GM12878 (cell line): ENCODE measurements around the gene TXLNB. TPM values are rescaled to one million over a fixed set of nuclear protein-coding genes. Genes with fewer than 3 reads are reported as not detected.

Experiments
- ATAC-seq: fragments of 200-7000 bp; cut with Tn5 transposase; 3 replicates; pipeline ENCODE4 v1.9.1; 2020; ENCODE audit warnings: mild to moderate bottlenecking, moderate library complexity
- BruUV-seq: library from RNA; stranded (reverse); fragments of 400-500 nt; replicated peaks from 2 replicates; lab custom pipeline; 2021; lab: Mats Ljungman, UMichigan
- CTCF ChIA-PET: fragments of 300-600 bp; sonication (Branson Sonifier 250); formaldehyde crosslinking; extraction: SDS; loops from one replicate; lab custom pipeline; 2021; ENCODE audit warnings: inconsistent platforms; lab: Yijun Ruan, JAX
- POLR2A ChIA-PET: fragments of 350-600 bp; formaldehyde crosslinking; extraction: SDS; loops from one replicate; lab custom pipeline; 2021; ENCODE audit warnings: inconsistent platforms; lab: Charles Lee
- RAD21 ChIA-PET: fragments of 300-600 bp; sonication (Branson Sonifier 250); formaldehyde crosslinking; loops from one replicate; lab custom pipeline; 2023; ENCODE audit warnings: antibody characterized with exemption; ENCODE audit not compliant: unreplicated experiment; lab: Charles Lee
- SMC1A ChIA-PET: fragments of 300-600 bp; sonication (Branson Sonifier 250); formaldehyde crosslinking; loops from one replicate; lab custom pipeline; 2023; ENCODE audit not compliant: unreplicated experiment, uncharacterized antibody; lab: Charles Lee
- DNase-seq: peaks from one replicate; pipeline ENCODE4 v3.0.0-alpha.2; 2011; ENCODE audit warnings: low read depth, low spot score
- FAIRE-seq: peaks from 3 replicates; lab custom pipeline; 2011; peaks lifted over from hg19 to GRCh38; lab: Jason Lieb, UNC
- H2AFZ ChIP-seq: 2 replicates; pipeline ENCODE4 v1.6.0; 2011; ENCODE audit warnings: low read depth, low read length, control low read depth; ENCODE audit not compliant: control insufficient read depth
- H3K27ac ChIP-seq: 2 replicates; pipeline ENCODE4 v1.5.1; 2011; ENCODE audit warnings: control low read depth; ENCODE audit not compliant: control insufficient read depth, insufficient read depth
- H3K27me3 ChIP-seq, 2 experiments: replicated peaks in 1 of 2; 2 replicates each; pipeline versions ENCODE4 v1.6.0 to v1.6.1; 2011; ENCODE audit warnings: low read length in 1 of 2; ENCODE audit not compliant: control insufficient read depth in 2 of 2, insufficient read depth in 2 of 2
- H3K36me3 ChIP-seq, 2 experiments: 2 replicates each; pipeline ENCODE4 v1.5.1; 2011; ENCODE audit warnings: low read length in 1 of 2; ENCODE audit not compliant: control insufficient read depth in 2 of 2, insufficient read depth in 2 of 2
- H3K4me1 ChIP-seq: 2 replicates; pipeline ENCODE4 v1.6.1; 2011; ENCODE audit warnings: mild to moderate bottlenecking, low read length, moderate library complexity, mixed read lengths; ENCODE audit not compliant: control insufficient read depth, insufficient read depth
- H3K4me2 ChIP-seq: 2 replicates; pipeline ENCODE4 v1.6.0; 2011; ENCODE audit warnings: control low read depth; ENCODE audit not compliant: control insufficient read depth, insufficient read depth
- H3K4me3 ChIP-seq: fragments of 200-600 bp; sonication (generic); 2 replicates; pipeline ENCODE4 v1.5.1; 2016
- H3K79me2 ChIP-seq: 2 replicates; pipeline ENCODE4 v1.6.0; 2011; ENCODE audit warnings: low read length; ENCODE audit not compliant: control insufficient read depth, insufficient read depth
- H3K9ac ChIP-seq: 2 replicates; pipeline ENCODE4 v1.8.0; 2011; ENCODE audit warnings: low read length, control low read depth, mixed read lengths; ENCODE audit not compliant: control insufficient read depth, insufficient read depth
- H3K9me3 ChIP-seq: replicated peaks from 3 replicates; pipeline ENCODE4 v1.5.1; 2011; ENCODE audit warnings: mild to moderate bottlenecking, low read length; ENCODE audit not compliant: control insufficient read depth, insufficient read depth
- H4K20me1 ChIP-seq: 2 replicates; pipeline ENCODE4 v1.6.0; 2011; ENCODE audit not compliant: control insufficient read depth, insufficient read depth
- DPF2 ChIP-seq: fragments of 450-650 bp; IDR thresholded peaks from 2 replicates; pipeline ENCODE4 v1.6.1; 2017; ENCODE audit warnings: mild to moderate bottlenecking
- HDAC2 ChIP-seq: fragments of 200-600 bp; sonication (generic); IDR thresholded peaks from 2 replicates; pipeline ENCODE4 v1.6.1; 2017
- MTA3 ChIP-seq: IDR thresholded peaks from 2 replicates; pipeline ENCODE4 v1.6.1; 2012; ENCODE audit warnings: low read length, inconsistent platforms, borderline replicate concordance
- POLR2AphosphoS2 ChIP-seq: IDR thresholded peaks from 2 replicates; pipeline ENCODE4 v1.6.1; 2011; ENCODE audit warnings: low read depth, mild to moderate bottlenecking, low read length, improper control_type of control experiment, moderate library complexity
- POLR2AphosphoS5 ChIP-seq: IDR thresholded peaks from 2 replicates; pipeline ENCODE4 v1.6.1; 2011; ENCODE audit warnings: mild to moderate bottlenecking, low read length, inconsistent platforms
- SIX5 ChIP-seq: IDR thresholded peaks from 2 replicates; pipeline ENCODE4 v1.6.1; 2011; ENCODE audit warnings: mild to moderate bottlenecking, low read depth, low read length, moderate library complexity; ENCODE audit not compliant: severe bottlenecking
- SMAD1 ChIP-seq: fragments of 450-650 bp; IDR thresholded peaks from 2 replicates; pipeline ENCODE4 v1.6.1; 2018; ENCODE audit warnings: mild to moderate bottlenecking, low read depth; ENCODE audit not compliant: partially characterized antibody
- SMAD5 ChIP-seq: IDR thresholded peaks from 2 replicates; pipeline ENCODE4 v1.6.1; 2016; ENCODE audit warnings: antibody characterized with exemption, low read depth
- SMC3 ChIP-seq: IDR thresholded peaks from 2 replicates; pipeline ENCODE4 v1.6.1; 2011; ENCODE audit warnings: low read length, improper control_type of control experiment, borderline replicate concordance
- YY1 ChIP-seq: IDR thresholded peaks from 2 replicates; pipeline ENCODE4 v1.6.1; 2011; ENCODE audit warnings: low read depth, mild to moderate bottlenecking, low read length
- WGBS: methylation state at CpG from one replicate; pipeline ENCODE4 v1.1.6; 2016; ENCODE audit warnings: low lambda C conversion rate; ENCODE audit not compliant: insufficient replicate concordance, insufficient coverage; ENCODE audit errors: missing lambda C conversion rate; 5-methylcytosine and 5-hydroxymethylcytosine counted together
- in situ Hi-C: fragments of 300-500 bp; cut with MboI; formaldehyde crosslinking; loops from 9 replicates; pipeline ENCODE4 v1.14.3; 2018; ENCODE audit warnings: mixed read lengths
- intact Hi-C: fragments of 100-400 bp; cut with micrococcal nuclease; formaldehyde crosslinking; loops from one replicate; pipeline ENCODE4 v1.14.2; 2022; ENCODE audit not compliant: unreplicated experiment
- polyA plus RNA-seq, 11 experiments: library from polyadenylated mRNA; depleted of rRNA in 4 of 11; unstranded in 6 of 11; stranded (reverse) in 5 of 11; fragments of >200 nt; fragmentation: Nextera tagmentation in 4 of 11; fragmentation: Illumina TruSeq in 1 of 11; extraction: Ambion mirVana in 4 of 11; extraction: Trizol in 1 of 11; gene quantifications; 1 replicate in 1 of 11; 2 replicates in 10 of 11; pipeline versions ENCODE4 v1.2.1 to v1.2.3, GENCODE V29; 2011 to 2016; ENCODE audit warnings: inconsistent platforms in 2 of 11, missing spikeins in 2 of 11, low read depth in 1 of 11
- total RNA-seq, 4 experiments: library from RNA; depleted of rRNA in 3 of 4; stranded (reverse); fragments of >200 nt in 3 of 4; fragmentation: Illumina TruSeq in 1 of 4; extraction: Trizol in 1 of 4; gene quantifications; 2 replicates each; pipeline versions ENCODE4 v1.2.1 to v1.2.3, GENCODE V29; 2013 to 2021
- TF ChIP-seq, protein P1 (sequence below): fragments of 150-350 bp; IDR thresholded peaks from 2 replicates; pipeline ENCODE4 v1.6.1; 2014; ENCODE audit warnings: mild to moderate bottlenecking, low read depth, low read length
- TF ChIP-seq, protein P2 (sequence below): IDR thresholded peaks from 2 replicates; pipeline ENCODE4 v1.6.1; 2012; ENCODE audit warnings: low read depth, low read length, improper control_type of control experiment
- TF ChIP-seq, protein P3 (sequence below): fragments of 450-650 bp; IDR thresholded peaks from 2 replicates; pipeline ENCODE4 v1.6.1; 2017; ENCODE audit warnings: low read depth, mild to moderate bottlenecking, moderate library complexity

The TXLNB gene
- total and polyA plus RNA-seq, 10 of the 15 experiments (the other 5 are each of a cell fraction or from before 2014, with no cell fraction given): 0.07 to 1.3 (median 0.22) TPM; not detected in 1

DNA sequence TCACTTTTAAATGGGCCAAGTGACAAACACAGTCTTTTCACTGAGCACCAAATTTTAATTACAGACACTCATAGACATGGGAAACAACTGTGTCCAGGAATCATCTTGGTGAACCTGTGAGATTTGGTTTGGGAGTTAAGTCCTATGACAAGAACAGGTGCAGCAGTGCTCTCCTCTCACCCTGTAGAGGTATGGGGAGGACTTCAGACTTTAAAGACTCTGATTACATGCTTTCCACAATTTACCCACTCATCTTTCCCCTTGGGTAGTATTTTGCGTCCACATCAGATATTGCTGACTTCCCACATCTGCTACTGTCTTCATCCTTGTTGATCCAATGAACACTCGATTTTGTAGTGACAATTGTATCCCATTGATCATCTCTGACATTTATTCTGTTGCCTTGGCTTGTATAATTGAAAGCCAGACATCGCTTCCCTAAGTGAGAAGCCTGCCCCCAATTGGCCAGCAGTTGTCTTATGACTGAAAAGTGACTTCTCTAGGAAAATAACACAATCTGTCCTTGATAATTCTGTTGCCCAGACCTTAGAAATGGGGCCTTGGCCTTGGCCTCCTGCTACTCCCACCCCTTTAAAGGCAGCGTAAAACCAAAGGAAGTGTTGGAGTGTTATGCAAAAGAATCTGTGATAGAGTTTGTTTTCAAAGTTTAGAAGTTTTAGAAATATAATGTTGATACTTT lies 40.0 kb downstream of the TXLNB start:
- H3K4me1 ChIP-seq: peaks cover 13% of the 10 kb centered on the region
- H3K4me3 ChIP-seq: no peak overlapping the region
- ATAC-seq: no peak
- H2AFZ ChIP-seq: no peak overlapping the region
- no peak for DNase-seq
- no peak overlapping the region for H3K4me2 ChIP-seq
- BruUV-seq: no TSS peak
- ChIA-PET CTCF (interaction anchor here (1.2 to 1.5 kb wide), 4 partner anchors 19 to 113 kb away, joined by 3 to 4 read pairs (median 4); no protein-coding TSS in a partner anchor), SMC1A (interaction anchor here (1.2 kb wide), 1 partner anchor 19 kb away, joined by 3 read pairs; no protein-coding TSS in a partner anchor), POLR2A (interaction anchor here (0.7 kb wide), 1 partner anchor 11 kb away, joined by 3 read pairs; no protein-coding TSS in a partner anchor), RAD21 (no interaction called here)
- no peaks in the 10 kb centered on the region for H4K20me1 ChIP-seq
- intact Hi-C loops: no loop called here
- no peaks in the 10 kb centered on the region for H3K36me3 ChIP-seq
- H3K27me3 ChIP-seq: no peaks in the 10 kb centered on the region
- TF ChIP-seq MTA3: no peak
- TF ChIP-seq DPF2: no peak
- TF ChIP-seq SMC3: no peak
- TF ChIP-seq YY1: no peak
- H3K9me3 ChIP-seq: no peaks in the 10 kb centered on the region
- no peak overlapping the region for H3K27ac ChIP-seq
- H3K79me2 ChIP-seq: no peaks in the 10 kb centered on the region
- H3K9ac ChIP-seq: no peak overlapping the region
- 72% methylated on average over 4 of the region's 4 CpGs for WGBS
- in situ Hi-C loops: no loop called here
- FAIRE-seq: no peak

DNA sequence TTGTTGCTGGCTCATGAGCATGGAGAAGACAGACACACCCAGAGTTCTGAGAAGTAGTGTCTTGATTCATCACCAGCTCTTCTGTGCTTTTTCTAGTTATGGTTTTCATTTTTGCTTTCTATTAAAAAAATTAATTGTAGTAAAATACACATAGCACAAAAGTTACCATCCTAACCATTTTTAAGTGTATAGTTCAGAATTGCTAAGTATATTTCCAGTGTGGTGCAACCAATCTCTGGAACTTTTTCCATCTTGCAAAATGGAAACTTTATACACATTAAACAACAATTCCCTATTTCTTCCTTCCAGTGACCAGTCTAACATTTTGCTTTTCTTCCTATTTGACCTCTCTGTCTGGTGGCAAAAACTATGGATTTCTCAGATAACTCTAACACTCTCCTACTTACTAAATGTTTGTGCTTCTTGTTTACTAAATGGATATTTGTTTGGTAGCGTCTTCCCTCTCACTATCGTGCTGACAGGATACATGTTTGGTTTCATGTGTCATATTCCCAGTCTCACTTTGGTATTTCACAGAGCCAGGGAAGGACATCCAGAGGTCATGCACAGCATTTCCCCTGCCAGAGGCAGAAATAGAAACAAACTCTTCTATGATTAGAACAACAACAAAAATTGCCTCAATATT lies 40.6 kb downstream of the TXLNB start:
- H3K79me2 ChIP-seq: no peaks in the 10 kb centered on the region
- in situ Hi-C loops: no loop called here
- POLR2A ChIA-PET: no interaction called here
- FAIRE-seq: no peak
- H2AFZ ChIP-seq: no peak overlapping the region
- 50% methylated on average over 2 of the region's 2 CpGs for WGBS
- no peak overlapping the region for H3K4me3 ChIP-seq
- H3K27me3 ChIP-seq: no peaks in the 10 kb centered on the region
- no peaks in the 10 kb centered on the region for H4K20me1 ChIP-seq
- H3K36me3 ChIP-seq: no peaks in the 10 kb centered on the region
- intact Hi-C loops: no loop called here
- no peaks in the 10 kb centered on the region for H3K9me3 ChIP-seq
- H3K9ac ChIP-seq: no peak overlapping the region
- ATAC-seq: peak; percentile 38
- H3K4me1 ChIP-seq: peaks cover 13% of the 10 kb centered on the region
- H3K27ac ChIP-seq: no peak overlapping the region; the same call in 1 of the 2 replicates
- BruUV-seq: no TSS peak
- H3K4me2 ChIP-seq: no peak overlapping the region
- SMC1A ChIA-PET: interaction anchor here (0.7 to 2.3 kb wide), 13 partner anchors 10 to 118 kb away, joined by 3 to 10 read pairs (median 4); partner anchors contain the start of gene TXLNB
- RAD21 ChIA-PET: interaction anchor here (0.9 to 2.3 kb wide), 7 partner anchors 8 to 114 kb away, joined by 3 to 15 read pairs (median 4); no protein-coding TSS in a partner anchor
- CTCF ChIA-PET: interaction anchor here (0.6 to 2.4 kb wide), 23 partner anchors 9 to 1910 kb away, joined by 3 to 22 read pairs (median 5); partner anchors contain the start of gene TXLNB
- DNase-seq: no peak
- TF ChIP-seq HDAC2: no peak
- no peak for TF ChIP-seq SMAD1
- TF ChIP-seq POLR2AphosphoS5: no peak
- no peak for TF ChIP-seq SMAD5
- TF ChIP-seq, protein P1, sequence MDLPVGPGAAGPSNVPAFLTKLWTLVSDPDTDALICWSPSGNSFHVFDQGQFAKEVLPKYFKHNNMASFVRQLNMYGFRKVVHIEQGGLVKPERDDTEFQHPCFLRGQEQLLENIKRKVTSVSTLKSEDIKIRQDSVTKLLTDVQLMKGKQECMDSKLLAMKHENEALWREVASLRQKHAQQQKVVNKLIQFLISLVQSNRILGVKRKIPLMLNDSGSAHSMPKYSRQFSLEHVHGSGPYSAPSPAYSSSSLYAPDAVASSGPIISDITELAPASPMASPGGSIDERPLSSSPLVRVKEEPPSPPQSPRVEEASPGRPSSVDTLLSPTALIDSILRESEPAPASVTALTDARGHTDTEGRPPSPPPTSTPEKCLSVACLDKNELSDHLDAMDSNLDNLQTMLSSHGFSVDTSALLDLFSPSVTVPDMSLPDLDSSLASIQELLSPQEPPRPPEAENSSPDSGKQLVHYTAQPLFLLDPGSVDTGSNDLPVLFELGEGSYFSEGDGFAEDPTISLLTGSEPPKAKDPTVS: no peak
- no peak for TF ChIP-seq POLR2AphosphoS2
- no peak for TF ChIP-seq SIX5
- TF ChIP-seq, protein P2, sequence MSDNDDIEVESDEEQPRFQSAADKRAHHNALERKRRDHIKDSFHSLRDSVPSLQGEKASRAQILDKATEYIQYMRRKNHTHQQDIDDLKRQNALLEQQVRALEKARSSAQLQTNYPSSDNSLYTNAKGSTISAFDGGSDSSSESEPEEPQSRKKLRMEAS: no peak
- TF ChIP-seq, protein P3, sequence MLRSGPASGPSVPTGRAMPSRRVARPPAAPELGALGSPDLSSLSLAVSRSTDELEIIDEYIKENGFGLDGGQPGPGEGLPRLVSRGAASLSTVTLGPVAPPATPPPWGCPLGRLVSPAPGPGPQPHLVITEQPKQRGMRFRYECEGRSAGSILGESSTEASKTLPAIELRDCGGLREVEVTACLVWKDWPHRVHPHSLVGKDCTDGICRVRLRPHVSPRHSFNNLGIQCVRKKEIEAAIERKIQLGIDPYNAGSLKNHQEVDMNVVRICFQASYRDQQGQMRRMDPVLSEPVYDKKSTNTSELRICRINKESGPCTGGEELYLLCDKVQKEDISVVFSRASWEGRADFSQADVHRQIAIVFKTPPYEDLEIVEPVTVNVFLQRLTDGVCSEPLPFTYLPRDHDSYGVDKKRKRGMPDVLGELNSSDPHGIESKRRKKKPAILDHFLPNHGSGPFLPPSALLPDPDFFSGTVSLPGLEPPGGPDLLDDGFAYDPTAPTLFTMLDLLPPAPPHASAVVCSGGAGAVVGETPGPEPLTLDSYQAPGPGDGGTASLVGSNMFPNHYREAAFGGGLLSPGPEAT: no peak
